Activated CD8-positive, alpha-beta T cell treated with anti-CD3 and anti-CD28 coated beads for 36 hours (primary cell): ENCODE results near the gene XPA. TPM values are rescaled to one million over a fixed set of nuclear protein-coding genes. Genes with fewer than 3 reads are reported as not detected.

Experiments used
- ATAC-seq: fragments of 200-7000 bp; cut with Tn5 transposase; one replicate; pipeline ENCODE4 v1.10.0; 2021; ENCODE audit warnings: mild to moderate bottlenecking, moderate library complexity
- CTCF ChIA-PET: fragments of 350-600 bp; sonication (Branson Sonifier 250); formaldehyde crosslinking; loops from one replicate; lab custom pipeline; 2021; ENCODE audit warnings: antibody characterized with exemption; lab: Charles Lee
- POLR2A ChIA-PET: fragments of 350-600 bp; sonication (Branson Sonifier 250); formaldehyde crosslinking; loops from one replicate; lab custom pipeline; 2021; ENCODE audit warnings: antibody characterized with exemption; lab: Charles Lee
- DNase-seq: peaks from one replicate; pipeline ENCODE4 v3.0.0-alpha.2; 2020
- H3K27ac Mint-ChIP-seq: one replicate; pipeline ENCODE4 v1.8.0; 2021; ENCODE audit warnings: mild to moderate bottlenecking, mixed read lengths
- H3K27me3 Mint-ChIP-seq: one replicate; pipeline ENCODE4 v1.8.0; 2021; ENCODE audit warnings: mixed read lengths
- H3K36me3 Mint-ChIP-seq: one replicate; pipeline ENCODE4 v1.8.0; 2021; ENCODE audit warnings: low read depth, mixed read lengths
- H3K4me1 Mint-ChIP-seq: one replicate; pipeline ENCODE4 v1.8.0; 2021; ENCODE audit warnings: low read depth, mixed read lengths
- H3K4me3 Mint-ChIP-seq: one replicate; pipeline ENCODE4 v1.8.0; 2021; ENCODE audit warnings: mild to moderate bottlenecking, moderate library complexity, mixed read lengths
- H3K9me3 Mint-ChIP-seq: one replicate; pipeline ENCODE4 v1.8.0; 2021; ENCODE audit warnings: mixed read lengths
- intact Hi-C: fragments of 100-400 bp; cut with micrococcal nuclease; formaldehyde crosslinking; loops from one replicate; pipeline ENCODE4 v1.10.0; 2022
- total RNA-seq, 2 experiments: library from RNA; stranded (reverse); gene quantifications; one replicate each; pipeline ENCODE4 v1.2.3, GENCODE V29; 2021
- TF ChIP-seq, protein P1 (sequence below): fragments of 200-600 bp; IDR thresholded peaks from one replicate; pipeline ENCODE4 v1.8.0; 2022; ENCODE audit warnings: antibody characterized with exemption, mild to moderate bottlenecking

Gene XPA
- total RNA-seq, 2 experiments from 2014 or later, result 9.8 to 10.9 TPM

DNA sequence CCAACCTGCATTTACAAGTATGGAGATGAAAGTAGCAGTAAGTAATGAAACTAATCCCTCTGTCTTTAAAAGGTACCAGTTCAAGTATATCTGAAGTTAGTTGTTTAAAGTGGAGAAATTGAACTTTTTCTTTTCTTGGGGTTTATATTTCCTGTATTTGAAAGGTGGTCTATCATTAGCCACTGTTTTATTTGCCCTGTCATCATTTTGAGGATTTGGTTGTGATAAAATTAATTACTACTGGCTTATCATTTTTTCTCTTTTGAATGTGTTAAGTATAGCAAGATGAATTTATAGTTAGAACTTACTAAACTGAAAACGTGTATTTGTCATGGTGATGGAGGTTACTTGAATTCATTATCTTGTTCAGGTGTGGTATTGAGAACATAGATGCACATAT lies 38.4 kb downstream of the XPA start:
- Mint-ChIP-seq H3K4me1 (no peaks in the 10 kb centered on the region), H3K9me3 (no peaks in the 10 kb centered on the region), H3K27me3 (no peaks in the 10 kb centered on the region), H3K27ac (no peak overlapping the region), H3K36me3 (peaks cover 64% of the 10 kb centered on the region), H3K4me3 (no peak overlapping the region)
- intact Hi-C loops, result no loop called here
- TF ChIP-seq, protein P1, sequence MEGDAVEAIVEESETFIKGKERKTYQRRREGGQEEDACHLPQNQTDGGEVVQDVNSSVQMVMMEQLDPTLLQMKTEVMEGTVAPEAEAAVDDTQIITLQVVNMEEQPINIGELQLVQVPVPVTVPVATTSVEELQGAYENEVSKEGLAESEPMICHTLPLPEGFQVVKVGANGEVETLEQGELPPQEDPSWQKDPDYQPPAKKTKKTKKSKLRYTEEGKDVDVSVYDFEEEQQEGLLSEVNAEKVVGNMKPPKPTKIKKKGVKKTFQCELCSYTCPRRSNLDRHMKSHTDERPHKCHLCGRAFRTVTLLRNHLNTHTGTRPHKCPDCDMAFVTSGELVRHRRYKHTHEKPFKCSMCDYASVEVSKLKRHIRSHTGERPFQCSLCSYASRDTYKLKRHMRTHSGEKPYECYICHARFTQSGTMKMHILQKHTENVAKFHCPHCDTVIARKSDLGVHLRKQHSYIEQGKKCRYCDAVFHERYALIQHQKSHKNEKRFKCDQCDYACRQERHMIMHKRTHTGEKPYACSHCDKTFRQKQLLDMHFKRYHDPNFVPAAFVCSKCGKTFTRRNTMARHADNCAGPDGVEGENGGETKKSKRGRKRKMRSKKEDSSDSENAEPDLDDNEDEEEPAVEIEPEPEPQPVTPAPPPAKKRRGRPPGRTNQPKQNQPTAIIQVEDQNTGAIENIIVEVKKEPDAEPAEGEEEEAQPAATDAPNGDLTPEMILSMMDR, result no peak
- DNase-seq (no peak), ATAC-seq (no peak)
- ChIA-PET CTCF (no interaction called here), POLR2A (no interaction called here)

DNA sequence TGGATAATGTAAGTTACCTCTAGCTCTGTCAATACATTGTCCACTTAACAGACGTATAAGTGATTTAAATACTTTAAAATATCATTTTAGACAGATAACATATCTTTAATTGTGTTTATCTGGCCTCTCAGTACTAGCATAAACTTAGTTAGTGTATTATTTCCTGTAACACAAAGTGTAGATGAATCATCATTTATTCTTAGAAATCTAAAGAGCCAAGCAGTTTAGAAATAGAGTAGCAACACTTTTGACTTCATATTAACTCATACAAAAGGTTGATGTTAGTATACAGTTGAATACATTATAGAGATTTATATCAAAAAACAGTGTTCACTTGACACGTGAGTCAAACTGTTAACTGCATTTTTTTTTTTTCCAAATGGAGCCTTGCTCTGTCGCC lies 45.5 kb downstream of the XPA start:
- CTCF ChIA-PET, result interaction anchor here (1.0 kb wide), 1 partner anchor 12 kb away, joined by 3 read pairs; no protein-coding TSS in a partner anchor
- DNase-seq (no peak), ATAC-seq (peak; percentile 37)
- H3K27ac Mint-ChIP-seq, result peak overlapping the region; percentile 72
- H3K4me3 Mint-ChIP-seq, result no peak overlapping the region
- no peaks in the 10 kb centered on the region for H3K9me3 Mint-ChIP-seq
- H3K4me1 Mint-ChIP-seq, result peaks cover 4% of the 10 kb centered on the region
- POLR2A ChIA-PET, result no interaction called here
- H3K27me3 Mint-ChIP-seq, result no peaks in the 10 kb centered on the region
- TF ChIP-seq, protein P1, result no peak
- intact Hi-C loops, result no loop called here
- peaks cover 54% of the 10 kb centered on the region for H3K36me3 Mint-ChIP-seq

DNA sequence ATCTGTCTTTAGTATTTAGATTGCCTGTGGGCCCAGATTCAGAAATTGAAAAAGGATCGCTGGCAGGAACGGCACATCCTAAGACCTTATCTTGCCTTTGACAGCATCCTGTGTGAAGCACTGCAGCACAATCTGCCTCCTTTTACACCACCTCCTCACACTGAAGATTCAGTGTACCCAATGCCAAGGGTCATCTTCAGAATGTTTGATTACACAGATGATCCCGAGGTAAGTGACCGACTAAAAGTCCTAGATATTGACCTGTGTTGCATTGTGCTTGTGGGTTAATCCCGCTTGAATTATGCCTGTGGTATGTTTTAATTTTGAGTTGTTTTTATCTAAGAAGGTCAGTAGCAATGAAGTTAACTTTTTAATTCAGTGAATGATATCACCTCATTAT lies 49.1 kb downstream of the XPA start:
- no peak overlapping the region for H3K4me3 Mint-ChIP-seq
- ATAC-seq, result no peak
- intact Hi-C loops, result no loop called here
- no peak overlapping the region for H3K27ac Mint-ChIP-seq
- no peaks in the 10 kb centered on the region for H3K9me3 Mint-ChIP-seq
- TF ChIP-seq, protein P1, result no peak
- peaks cover 41% of the 10 kb centered on the region for H3K36me3 Mint-ChIP-seq
- H3K27me3 Mint-ChIP-seq, result no peaks in the 10 kb centered on the region
- ChIA-PET POLR2A (interaction anchor here (1.0 to 1.4 kb wide), 2 partner anchors 15 to 28 kb away, joined by 3 to 6 read pairs; partner anchors contain the start of genes NCBP1 and TSTD2), CTCF (interaction anchor here (0.6 to 2.1 kb wide), 3 partner anchors 10 to 1515 kb away, joined by 3 to 6 read pairs (median 3); no protein-coding TSS in a partner anchor)
- no peak for DNase-seq
- H3K4me1 Mint-ChIP-seq, result peaks cover 4% of the 10 kb centered on the region

DNA sequence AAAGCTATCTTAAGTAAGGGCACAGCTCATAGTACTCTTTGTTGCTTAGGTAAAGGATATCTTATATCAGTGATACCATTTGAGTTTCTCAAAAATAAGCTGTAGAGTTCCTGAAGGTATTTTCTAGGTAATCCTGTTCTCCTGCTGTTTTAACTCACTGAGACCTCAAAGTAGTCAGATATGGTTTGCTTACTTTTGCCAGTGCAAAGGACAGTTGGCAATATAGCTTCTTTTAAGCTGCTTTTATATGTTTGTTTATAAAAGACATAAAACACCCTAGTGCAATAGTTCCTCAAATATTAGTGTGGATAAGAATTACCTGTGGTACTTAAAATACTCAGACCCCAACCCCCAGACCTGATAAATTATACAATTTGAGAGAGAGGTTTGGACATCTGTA lies 51.4 kb downstream of the XPA start:
- intact Hi-C loops, result no loop called here
- ATAC-seq (no peak), DNase-seq (no peak)
- TF ChIP-seq, protein P1, result no peak
- H3K9me3 Mint-ChIP-seq, result no peaks in the 10 kb centered on the region
- peaks cover 3% of the 10 kb centered on the region for H3K4me1 Mint-ChIP-seq
- peaks cover 43% of the 10 kb centered on the region for H3K36me3 Mint-ChIP-seq
- no peak overlapping the region for H3K4me3 Mint-ChIP-seq
- CTCF ChIA-PET, result interaction anchor here (1.1 to 2.6 kb wide), 3 partner anchors 13 to 30 kb away, joined by 3 to 12 read pairs (median 7); partner anchors contain the start of genes NCBP1 and TSTD2
- no peaks in the 10 kb centered on the region for H3K27me3 Mint-ChIP-seq
- H3K27ac Mint-ChIP-seq, result no peak overlapping the region
- POLR2A ChIA-PET, result interaction anchor here (1.0 to 1.6 kb wide), 2 partner anchors 10 to 12 kb away, joined by 4 to 8 read pairs; partner anchors contain the start of genes NCBP1 and TSTD2

DNA sequence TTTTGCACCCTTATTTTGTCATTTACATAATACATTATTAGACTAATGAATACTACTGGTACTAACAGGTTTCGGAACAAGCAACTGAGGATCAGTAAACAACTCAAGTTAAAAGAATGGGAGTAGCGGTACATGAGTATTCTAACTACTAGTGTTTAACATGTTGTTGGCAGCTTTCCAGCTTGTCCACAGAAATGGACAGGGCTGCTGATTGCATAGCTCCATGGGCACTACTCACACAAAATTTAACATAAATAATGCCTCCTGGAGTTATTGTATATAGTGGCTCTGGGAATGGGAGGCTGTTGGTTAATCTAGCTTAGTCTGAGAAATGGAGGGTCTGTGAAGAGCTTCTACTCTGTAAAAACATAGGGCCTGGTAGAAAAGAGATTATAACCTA lies 56.8 kb downstream of the XPA start:
- ChIA-PET POLR2A (interaction anchor here (1.0 kb wide), 1 partner anchor 47 kb away, joined by 3 read pairs; no protein-coding TSS in a partner anchor), CTCF (interaction anchor here (0.7 to 1.9 kb wide), 8 partner anchors 10 to 316 kb away, joined by 3 to 6 read pairs (median 4); no protein-coding TSS in a partner anchor)
- ATAC-seq, result no peak
- intact Hi-C loops, result no loop called here
- TF ChIP-seq, protein P1, result no peak
- no peaks in the 10 kb centered on the region for H3K27me3 Mint-ChIP-seq
- no peaks in the 10 kb centered on the region for H3K9me3 Mint-ChIP-seq
- DNase-seq, result no peak
- H3K27ac Mint-ChIP-seq, result no peak overlapping the region
- H3K36me3 Mint-ChIP-seq, result peaks cover 32% of the 10 kb centered on the region
- H3K4me3 Mint-ChIP-seq, result no peak overlapping the region
- peaks cover 40% of the 10 kb centered on the region for H3K4me1 Mint-ChIP-seq
